Neutrophil (primary cell): ENCODE results near the gene SPAG17.
A peak's percentile ranks its signal among the peaks of the same experiment; 100 is the strongest.

ENCODE experiments used
- H3K27ac ChIP-seq: fragments of 200-600 bp; sonication (generic); 2 replicates; pipeline ENCODE4 v1.5.1; 2016; ENCODE audit warnings: mild to moderate bottlenecking, moderate library complexity
- H3K27me3 ChIP-seq: fragments of 200-600 bp; sonication (generic); 2 replicates; pipeline ENCODE4 v1.6.0; 2016; ENCODE audit warnings: mild to moderate bottlenecking
- H3K36me3 ChIP-seq: fragments of 200-600 bp; sonication (generic); 2 replicates; pipeline ENCODE4 v1.5.1; 2017
- H3K4me1 ChIP-seq, 2 experiments: fragments of 200-600 bp in 1 of 2; sonication (generic) in 1 of 2; 1 replicate in 1 of 2; 2 replicates in 1 of 2; pipeline versions ENCODE4 v1.5.1 to v1.6.1; 2013 to 2016; ENCODE audit warnings: low read depth in 1 of 2, low read length in 1 of 2, mild to moderate bottlenecking in 1 of 2, moderate library complexity in 1 of 2; ENCODE audit not compliant: control insufficient read depth in 1 of 2, insufficient read depth in 1 of 2
- H3K4me3 ChIP-seq, 2 experiments: fragments of 200-600 bp in 1 of 2; sonication (generic) in 1 of 2; 1 replicate in 1 of 2; 2 replicates in 1 of 2; pipeline ENCODE4 v1.5.1; 2013 to 2016; ENCODE audit warnings: low read depth in 1 of 2, low read length in 1 of 2, mild to moderate bottlenecking in 1 of 2, moderate library complexity in 1 of 2
- H3K9me3 ChIP-seq: fragments of 200-600 bp; sonication (generic); 2 replicates; pipeline ENCODE4 v1.5.1; 2016
- TF ChIP-seq, protein P1 (sequence below): fragments of 200-600 bp; sonication (generic); IDR thresholded peaks from 2 replicates; pipeline ENCODE4 v1.5.1; 2016; ENCODE audit warnings: antibody characterized with exemption

SPAG17 gene

DNA sequence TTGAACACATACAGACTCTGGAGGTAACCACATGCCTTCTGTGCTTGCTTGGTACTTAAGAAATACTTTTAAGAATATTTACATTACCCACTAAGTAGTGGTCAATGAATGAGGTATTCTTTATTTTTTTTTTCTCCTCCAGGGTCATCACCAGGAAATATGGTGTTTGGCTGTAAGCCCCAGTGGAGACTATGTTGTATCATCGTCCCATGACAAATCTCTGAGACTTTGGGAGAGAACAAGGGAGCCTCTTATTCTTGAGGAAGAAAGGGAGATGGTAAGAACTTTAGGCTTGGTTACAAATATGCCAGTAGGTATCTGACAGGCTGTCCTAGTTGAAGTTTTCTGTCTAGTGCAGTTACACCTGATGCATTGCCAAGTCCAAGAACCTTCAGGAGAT is 232.6 kb downstream of the SPAG17 start:
- H3K27me3 ChIP-seq, result no peaks in the 10 kb centered on the region
- TF ChIP-seq, protein P1, sequence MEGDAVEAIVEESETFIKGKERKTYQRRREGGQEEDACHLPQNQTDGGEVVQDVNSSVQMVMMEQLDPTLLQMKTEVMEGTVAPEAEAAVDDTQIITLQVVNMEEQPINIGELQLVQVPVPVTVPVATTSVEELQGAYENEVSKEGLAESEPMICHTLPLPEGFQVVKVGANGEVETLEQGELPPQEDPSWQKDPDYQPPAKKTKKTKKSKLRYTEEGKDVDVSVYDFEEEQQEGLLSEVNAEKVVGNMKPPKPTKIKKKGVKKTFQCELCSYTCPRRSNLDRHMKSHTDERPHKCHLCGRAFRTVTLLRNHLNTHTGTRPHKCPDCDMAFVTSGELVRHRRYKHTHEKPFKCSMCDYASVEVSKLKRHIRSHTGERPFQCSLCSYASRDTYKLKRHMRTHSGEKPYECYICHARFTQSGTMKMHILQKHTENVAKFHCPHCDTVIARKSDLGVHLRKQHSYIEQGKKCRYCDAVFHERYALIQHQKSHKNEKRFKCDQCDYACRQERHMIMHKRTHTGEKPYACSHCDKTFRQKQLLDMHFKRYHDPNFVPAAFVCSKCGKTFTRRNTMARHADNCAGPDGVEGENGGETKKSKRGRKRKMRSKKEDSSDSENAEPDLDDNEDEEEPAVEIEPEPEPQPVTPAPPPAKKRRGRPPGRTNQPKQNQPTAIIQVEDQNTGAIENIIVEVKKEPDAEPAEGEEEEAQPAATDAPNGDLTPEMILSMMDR, result no peak
- no peak overlapping the region for H3K4me3 ChIP-seq
- H3K27ac ChIP-seq, result no peak overlapping the region
- no peaks in the 10 kb centered on the region for H3K9me3 ChIP-seq
- H3K36me3 ChIP-seq, result peaks cover 15% of the 10 kb centered on the region
- no peaks in the 10 kb centered on the region for H3K4me1 ChIP-seq

DNA sequence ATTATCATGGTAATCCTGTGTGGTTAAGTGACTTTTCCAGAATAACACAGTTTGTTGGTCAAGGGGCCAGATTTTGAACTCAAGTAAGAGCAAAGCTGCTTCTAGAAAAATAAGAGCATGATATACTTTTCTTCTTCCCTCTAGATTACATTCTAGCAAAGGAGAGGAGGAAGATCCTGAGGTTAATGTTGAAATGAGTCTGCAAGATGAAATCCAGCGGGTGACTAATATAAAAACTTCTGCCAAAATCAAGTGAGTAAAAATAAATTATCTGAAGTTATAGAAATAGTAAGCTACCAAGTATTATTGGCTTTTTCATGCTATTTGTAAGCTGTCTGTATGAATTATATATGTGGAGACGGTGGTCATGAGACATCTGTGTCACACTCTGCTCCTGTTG is 242.7 kb downstream of the SPAG17 start:
- no peak overlapping the region for H3K4me3 ChIP-seq
- no peak overlapping the region for H3K27ac ChIP-seq
- TF ChIP-seq, protein P1, result no peak
- no peaks in the 10 kb centered on the region for H3K27me3 ChIP-seq
- peaks cover 31% of the 10 kb centered on the region for H3K36me3 ChIP-seq
- no peaks in the 10 kb centered on the region for H3K4me1 ChIP-seq
- H3K9me3 ChIP-seq, result no peaks in the 10 kb centered on the region

DNA sequence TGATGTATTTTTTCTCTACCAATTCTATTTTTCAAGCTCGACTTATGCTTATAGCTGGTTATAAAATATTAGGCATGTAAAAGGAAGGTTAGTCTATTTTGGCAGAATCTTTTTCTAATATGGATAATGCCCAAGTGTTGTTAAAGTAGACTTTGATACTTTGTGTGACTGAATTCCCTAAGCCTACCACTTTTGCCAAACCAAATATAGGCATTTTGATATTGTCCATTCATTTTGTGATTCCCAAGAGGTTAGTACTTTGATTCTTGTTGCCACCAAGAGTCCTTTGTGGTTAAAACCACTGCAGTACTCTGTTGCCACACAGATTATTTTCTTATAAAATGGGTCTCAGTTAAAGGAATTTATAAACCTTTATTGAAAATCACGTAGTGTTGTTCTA is 251.3 kb downstream of the SPAG17 start:
- TF ChIP-seq, protein P1, result no peak
- Histone ChIP-seq H3K27me3 (no peaks in the 10 kb centered on the region), H3K36me3 (no peaks in the 10 kb centered on the region), H3K4me3 (no peak overlapping the region), H3K27ac (no peak overlapping the region), H3K4me1 (peaks cover 15 to 20% of the 10 kb centered on the region in 2 experiments), H3K9me3 (no peaks in the 10 kb centered on the region)

DNA sequence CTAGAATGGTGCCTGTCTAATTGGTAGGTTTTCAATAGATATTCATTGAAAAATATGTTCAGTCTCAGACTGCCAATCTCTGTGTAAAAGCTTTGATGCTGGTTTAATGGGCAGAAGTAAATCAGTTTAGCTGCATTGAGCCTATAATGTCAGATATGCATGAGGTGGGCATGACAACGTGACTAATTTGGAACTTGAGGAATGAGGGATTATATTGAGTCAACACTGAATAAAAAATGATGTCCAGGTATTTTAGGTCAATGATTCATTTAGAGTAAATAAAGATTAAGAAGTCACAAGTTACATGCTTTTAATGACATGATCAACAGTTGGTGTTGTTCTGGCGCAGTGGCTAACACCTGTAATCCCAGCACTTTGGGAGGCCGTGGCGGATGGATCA is 252.5 kb downstream of the SPAG17 start:
- Histone ChIP-seq H3K27me3 (no peaks in the 10 kb centered on the region), H3K36me3 (no peaks in the 10 kb centered on the region), H3K9me3 (no peaks in the 10 kb centered on the region), H3K4me3 (no peak overlapping the region), H3K4me1 (peaks cover 26 to 32% of the 10 kb centered on the region in 2 experiments), H3K27ac (no peak overlapping the region)
- TF ChIP-seq, protein P1, result no peak

DNA sequence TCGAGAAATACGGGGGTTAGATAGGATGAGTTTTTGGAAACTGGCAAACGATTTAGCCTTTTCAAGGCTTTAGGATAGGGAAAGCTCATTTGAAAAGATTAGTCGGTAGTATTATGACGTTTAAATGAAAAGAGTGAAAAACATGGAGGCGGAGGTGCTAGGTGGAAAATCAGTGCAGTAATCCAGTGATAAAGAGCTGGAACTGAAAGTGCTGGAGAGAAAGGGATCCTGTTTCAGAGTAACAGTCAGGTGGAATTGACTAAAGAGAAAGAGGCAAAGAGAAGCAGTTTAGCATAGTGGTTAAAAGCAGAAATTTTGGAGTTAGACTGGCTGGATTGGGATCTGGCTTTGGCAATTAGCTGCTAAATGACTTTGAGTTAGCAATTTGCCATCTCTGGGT is 254.5 kb downstream of the SPAG17 start:
- no peaks in the 10 kb centered on the region for H3K36me3 ChIP-seq
- no peak overlapping the region for H3K27ac ChIP-seq
- no peaks in the 10 kb centered on the region for H3K9me3 ChIP-seq
- peaks cover 30 to 45% of the 10 kb centered on the region in 2 experiments for H3K4me1 ChIP-seq
- no peaks in the 10 kb centered on the region for H3K27me3 ChIP-seq
- TF ChIP-seq, protein P1, result no peak
- peak overlapping the region; percentile 85 to 95 for H3K4me3 ChIP-seq

DNA sequence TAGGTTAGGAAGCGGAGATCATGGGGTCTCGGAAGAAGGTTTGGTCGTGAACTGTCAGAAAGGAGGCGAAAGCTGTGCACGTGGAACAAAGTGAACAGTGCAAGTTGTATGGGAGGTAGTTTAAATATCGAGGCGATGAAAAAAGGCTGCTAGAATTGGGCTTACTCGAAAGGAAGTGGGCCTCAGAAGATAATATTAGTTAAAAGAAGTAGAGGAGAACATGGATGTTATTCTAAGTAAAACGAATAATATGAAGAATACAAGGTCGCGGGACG is 254.9 kb downstream of the SPAG17 start:
- Histone ChIP-seq H3K9me3 (no peaks in the 10 kb centered on the region), H3K4me1 (peaks cover 31 to 49% of the 10 kb centered on the region in 2 experiments), H3K36me3 (no peaks in the 10 kb centered on the region), H3K4me3 (peak overlapping the region; percentile 85 to 95), H3K27ac (peak overlapping the region; percentile 92), H3K27me3 (no peaks in the 10 kb centered on the region)
- TF ChIP-seq, protein P1, result no peak
